Measurements from ENCODE around the gene SNTG2.

Gene SNTG2

DNA sequence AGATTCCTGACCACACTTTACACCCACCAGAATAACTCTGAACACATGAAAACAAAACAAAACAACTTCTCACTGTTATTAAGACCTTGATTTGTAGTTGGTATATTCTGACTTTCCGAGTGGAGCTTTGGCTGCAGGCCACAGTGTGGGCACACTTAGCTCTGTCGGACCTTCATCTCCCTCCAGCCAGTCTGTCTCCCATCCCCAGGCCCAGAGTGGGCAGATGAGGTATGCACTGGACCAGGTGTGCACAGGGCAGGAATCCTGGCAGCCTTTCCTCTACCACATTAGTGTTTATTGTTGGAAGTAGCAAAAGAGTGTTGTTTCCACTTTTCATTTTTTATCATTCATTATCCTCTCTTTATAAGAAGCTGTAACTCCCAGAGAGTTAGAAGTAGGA lies 243.2 kb downstream of the SNTG2 start:
- Histone ChIP-seq H2AFZ (ENCODE audit: low read length) (no peak overlapping the region), H3K79me1 (ENCODE audit: low read depth, low read length) (no peaks in the 10 kb centered on the region), H3K18ac (ENCODE audit: low read length) (no peak overlapping the region), H3K4ac (ENCODE audit: low read length) (no peak overlapping the region), H3K23ac (ENCODE audit: low read depth, low read length, poor library complexity) (no peak overlapping the region), H2BK12ac (ENCODE audit: low read length) (no peak overlapping the region), H3K27me3 (ENCODE audit: control insufficient read depth in 3 of 3, insufficient read depth in 3 of 3, low read depth in 1 of 3, low read length in 3 of 3) (no peaks in the 10 kb centered on the region), H3K27ac (replicated peaks; ENCODE audit: low read length) (no peak overlapping the region), H2BK15ac (ENCODE audit: low read length) (no peak overlapping the region), H4K91ac (ENCODE audit: low read depth, low read length, poor library complexity) (no peak overlapping the region), H3K9me3 (replicated peaks in 1 of 2; ENCODE audit: control insufficient read depth in 2 of 2, insufficient read depth in 1 of 2, low read depth in 1 of 2, low read length in 2 of 2) (peaks cover 0 to 2% of the 10 kb centered on the region in 2 donors), H3K4me3 (ENCODE audit: low read length in 2 of 2) (no peak overlapping the region), H3K36me3 (replicated peaks in 1 of 2; ENCODE audit: control insufficient read depth in 2 of 2, insufficient read depth in 2 of 2, low read length in 2 of 2) (no peaks in the 10 kb centered on the region), H2BK120ac (ENCODE audit: low read depth, low read length) (no peak overlapping the region), H3K4me1 (ENCODE audit: control insufficient read depth in 2 of 2, insufficient read depth in 1 of 2, low read depth in 1 of 2, low read length in 2 of 2) (no peaks in the 10 kb centered on the region), H3K9ac (ENCODE audit: low read depth, low read length, poor library complexity) (no peak overlapping the region), H4K8ac (ENCODE audit: low read depth, low read length) (no peak overlapping the region), H3K4me2 (ENCODE audit: insufficient read depth, low read length, poor library complexity, severe bottlenecking) (no peak overlapping the region), H2AK5ac (ENCODE audit: low read depth, low read length) (no peak overlapping the region), H3K14ac (ENCODE audit: low read length) (no peak overlapping the region), H2BK5ac (ENCODE audit: low read length) (no peak overlapping the region)
- no CpG with 5 or more reads among the region's 2 CpGs for WGBS, 2 donors (ENCODE audit: extremely low coverage in 2 of 2, insufficient read length in 2 of 2, insufficient replicate concordance in 1 of 2)
- DNase-seq (ENCODE audit: low spot score), result no peak

DNA sequence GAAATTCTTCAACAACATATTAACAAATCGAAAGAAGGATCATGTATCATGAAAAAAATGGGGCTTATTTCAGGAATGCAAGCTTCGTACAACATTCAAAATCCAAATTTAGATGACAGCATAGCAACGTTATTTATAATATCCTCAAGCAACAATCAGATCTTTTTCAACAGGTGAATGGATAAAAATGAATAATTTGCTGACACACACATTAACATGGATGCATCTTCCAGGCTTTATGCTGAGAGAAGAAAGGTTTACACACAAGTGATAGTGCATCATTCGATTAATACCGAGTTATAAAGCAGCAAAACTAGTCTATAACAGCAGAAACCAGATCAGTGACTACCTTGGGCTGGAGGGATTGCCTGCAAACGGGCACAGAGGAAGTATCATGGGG lies 253.1 kb downstream of the SNTG2 start:
- no peak overlapping the region for H3K23ac ChIP-seq (ENCODE audit: low read depth, low read length, poor library complexity)
- no CpG with 5 or more reads among the region's 6 CpGs for WGBS, 2 donors (ENCODE audit: extremely low coverage in 2 of 2, insufficient read length in 2 of 2, insufficient replicate concordance in 1 of 2)
- no peaks in the 10 kb centered on the region for H3K79me1 ChIP-seq (ENCODE audit: low read depth, low read length)
- no peak overlapping the region for H3K4ac ChIP-seq (ENCODE audit: low read length)
- H3K4me3 ChIP-seq (ENCODE audit: low read length in 2 of 2), result no peak overlapping the region
- H3K36me3 ChIP-seq (replicated peaks in 1 of 2; ENCODE audit: control insufficient read depth in 2 of 2, insufficient read depth in 2 of 2, low read length in 2 of 2), result no peaks in the 10 kb centered on the region
- no peak overlapping the region for H2BK5ac ChIP-seq (ENCODE audit: low read length)
- no peak overlapping the region for H3K4me2 ChIP-seq (ENCODE audit: insufficient read depth, low read length, poor library complexity, severe bottlenecking)
- no peak overlapping the region for H2AFZ ChIP-seq (ENCODE audit: low read length)
- no peaks in the 10 kb centered on the region for H3K27me3 ChIP-seq (ENCODE audit: control insufficient read depth in 3 of 3, insufficient read depth in 3 of 3, low read depth in 1 of 3, low read length in 3 of 3)
- H3K4me1 ChIP-seq (ENCODE audit: control insufficient read depth in 2 of 2, insufficient read depth in 1 of 2, low read depth in 1 of 2, low read length in 2 of 2), result no peaks in the 10 kb centered on the region
- H3K9ac ChIP-seq (ENCODE audit: low read depth, low read length, poor library complexity), result no peak overlapping the region
- no peak overlapping the region for H3K14ac ChIP-seq (ENCODE audit: low read length)
- no peak overlapping the region for H2AK5ac ChIP-seq (ENCODE audit: low read depth, low read length)
- no peak overlapping the region for H3K27ac ChIP-seq (replicated peaks; ENCODE audit: low read length)
- no peak overlapping the region for H2BK15ac ChIP-seq (ENCODE audit: low read length)
- no peak overlapping the region for H2BK12ac ChIP-seq (ENCODE audit: low read length)
- no peak for DNase-seq (ENCODE audit: low spot score)
- H4K91ac ChIP-seq (ENCODE audit: low read depth, low read length, poor library complexity), result no peak overlapping the region
- no peaks in the 10 kb centered on the region for H3K9me3 ChIP-seq (replicated peaks in 1 of 2; ENCODE audit: control insufficient read depth in 2 of 2, insufficient read depth in 1 of 2, low read depth in 1 of 2, low read length in 2 of 2)
- H4K8ac ChIP-seq (ENCODE audit: low read depth, low read length), result no peak overlapping the region
- H2BK120ac ChIP-seq (ENCODE audit: low read depth, low read length), result no peak overlapping the region
- no peak overlapping the region for H3K18ac ChIP-seq (ENCODE audit: low read length)

DNA sequence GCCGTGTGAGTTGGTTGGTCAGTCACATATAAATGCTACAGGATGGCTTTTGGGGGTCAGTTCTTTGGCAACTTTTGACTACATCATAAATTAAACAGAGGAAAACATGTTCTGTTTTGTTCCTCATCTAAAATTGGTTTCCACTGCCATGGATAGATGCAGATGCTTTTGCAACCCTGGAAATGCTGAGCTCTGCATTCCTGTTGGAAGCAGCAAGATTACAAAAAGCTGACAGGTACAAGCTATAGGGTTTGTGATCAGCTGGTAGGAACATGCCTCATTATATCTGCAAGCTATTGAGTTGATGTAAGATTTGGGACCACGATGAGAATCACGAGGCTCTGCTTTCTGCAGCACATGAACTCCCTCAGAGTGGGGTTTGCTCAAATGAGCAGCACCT lies 255.2 kb downstream of the SNTG2 start:
- DNase-seq (ENCODE audit: low spot score), result no peak
- Histone ChIP-seq H3K18ac (ENCODE audit: low read length) (no peak overlapping the region), H3K27me3 (ENCODE audit: control insufficient read depth in 3 of 3, insufficient read depth in 3 of 3, low read depth in 1 of 3, low read length in 3 of 3) (no peaks in the 10 kb centered on the region)

DNA sequence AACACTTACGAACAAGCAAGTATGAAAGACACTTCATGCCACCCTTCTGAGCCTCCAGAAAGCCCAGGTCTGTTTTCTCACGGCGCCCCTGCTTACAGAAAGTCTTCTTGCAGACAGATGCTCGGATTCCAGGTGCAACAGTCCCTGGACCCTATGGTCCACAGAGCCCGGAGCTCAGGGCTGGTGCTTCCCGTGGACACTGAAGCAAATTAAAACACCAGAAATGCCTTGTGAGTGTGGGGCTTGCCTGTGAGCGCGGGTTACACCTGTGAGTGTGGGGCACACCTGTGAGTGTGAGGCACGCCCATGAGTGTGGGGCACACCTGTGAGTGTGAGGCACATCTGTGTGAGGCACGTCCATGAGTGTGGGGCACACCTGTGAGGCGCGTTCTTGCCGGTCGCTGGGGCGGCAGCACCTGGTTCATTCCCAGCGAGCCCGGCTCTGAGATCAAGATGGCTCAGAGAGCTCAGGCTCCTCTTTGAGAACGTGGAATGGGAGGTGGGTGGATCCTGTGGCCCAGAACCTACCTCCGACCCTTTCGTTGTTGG lies 257.4 kb downstream of the SNTG2 start:
- H2BK15ac ChIP-seq (ENCODE audit: low read length), result no peak overlapping the region
- H3K4me3 ChIP-seq (ENCODE audit: low read length in 2 of 2), result no peak overlapping the region
- no peak overlapping the region for H2BK12ac ChIP-seq (ENCODE audit: low read length)
- no peak overlapping the region for H2BK5ac ChIP-seq (ENCODE audit: low read length)
- no peak overlapping the region for H2BK120ac ChIP-seq (ENCODE audit: low read depth, low read length)
- no peak overlapping the region for H3K4me2 ChIP-seq (ENCODE audit: insufficient read depth, low read length, poor library complexity, severe bottlenecking)
- peak overlapping the region; percentile 26 for H4K8ac ChIP-seq (ENCODE audit: low read depth, low read length)
- H3K9me3 ChIP-seq (replicated peaks in 1 of 2; ENCODE audit: control insufficient read depth in 2 of 2, insufficient read depth in 1 of 2, low read depth in 1 of 2, low read length in 2 of 2), result peaks cover 0 to 3% of the 10 kb centered on the region in 2 donors
- WGBS, 2 donors (ENCODE audit: extremely low coverage in 2 of 2, insufficient read length in 2 of 2, insufficient replicate concordance in 1 of 2), result no CpG with 5 or more reads among the region's 20 CpGs
- DNase-seq (ENCODE audit: low spot score), result no peak
- H3K23ac ChIP-seq (ENCODE audit: low read depth, low read length, poor library complexity), result no peak overlapping the region
- H3K27me3 ChIP-seq (ENCODE audit: control insufficient read depth in 3 of 3, insufficient read depth in 3 of 3, low read depth in 1 of 3, low read length in 3 of 3), result no peaks in the 10 kb centered on the region
- no peak overlapping the region for H4K91ac ChIP-seq (ENCODE audit: low read depth, low read length, poor library complexity)
- no peak overlapping the region for H3K4ac ChIP-seq (ENCODE audit: low read length)
- no peak overlapping the region for H3K14ac ChIP-seq (ENCODE audit: low read length)
- H3K18ac ChIP-seq (ENCODE audit: low read length), result peak overlapping the region; percentile 25
- no peaks in the 10 kb centered on the region for H3K4me1 ChIP-seq (ENCODE audit: control insufficient read depth in 2 of 2, insufficient read depth in 1 of 2, low read depth in 1 of 2, low read length in 2 of 2)
- peaks cover 0 to 2% of the 10 kb centered on the region in 2 donors for H3K36me3 ChIP-seq (replicated peaks in 1 of 2; ENCODE audit: control insufficient read depth in 2 of 2, insufficient read depth in 2 of 2, low read length in 2 of 2)
- no peak overlapping the region for H2AFZ ChIP-seq (ENCODE audit: low read length)
- H3K79me1 ChIP-seq (ENCODE audit: low read depth, low read length), result no peaks in the 10 kb centered on the region
- H3K9ac ChIP-seq (ENCODE audit: low read depth, low read length, poor library complexity), result no peak overlapping the region
- no peak overlapping the region for H3K27ac ChIP-seq (replicated peaks; ENCODE audit: low read length)
- H2AK5ac ChIP-seq (ENCODE audit: low read depth, low read length), result no peak overlapping the region

More for the DNA sequence above, 255.2 kb downstream of the SNTG2 start:
- Histone ChIP-seq H3K4ac (ENCODE audit: low read length) (no peak overlapping the region), H3K23ac (ENCODE audit: low read depth, low read length, poor library complexity) (no peak overlapping the region), H3K4me3 (ENCODE audit: low read length in 2 of 2) (no peak overlapping the region), H3K9me3 (replicated peaks in 1 of 2; ENCODE audit: control insufficient read depth in 2 of 2, insufficient read depth in 1 of 2, low read depth in 1 of 2, low read length in 2 of 2) (no peaks in the 10 kb centered on the region), H3K4me2 (ENCODE audit: insufficient read depth, low read length, poor library complexity, severe bottlenecking) (no peak overlapping the region), H3K36me3 (replicated peaks in 1 of 2; ENCODE audit: control insufficient read depth in 2 of 2, insufficient read depth in 2 of 2, low read length in 2 of 2) (peaks cover 0 to 2% of the 10 kb centered on the region in 2 donors), H4K91ac (ENCODE audit: low read depth, low read length, poor library complexity) (no peak overlapping the region), H2BK15ac (ENCODE audit: low read length) (no peak overlapping the region), H2BK120ac (ENCODE audit: low read depth, low read length) (no peak overlapping the region), H3K4me1 (ENCODE audit: control insufficient read depth in 2 of 2, insufficient read depth in 1 of 2, low read depth in 1 of 2, low read length in 2 of 2) (no peaks in the 10 kb centered on the region), H2AK5ac (ENCODE audit: low read depth, low read length) (no peak overlapping the region), H3K14ac (ENCODE audit: low read length) (no peak overlapping the region), H3K79me1 (ENCODE audit: low read depth, low read length) (no peaks in the 10 kb centered on the region), H2BK5ac (ENCODE audit: low read length) (no peak overlapping the region), H4K8ac (ENCODE audit: low read depth, low read length) (no peak overlapping the region), H2AFZ (ENCODE audit: low read length) (no peak overlapping the region), H3K27ac (replicated peaks; ENCODE audit: low read length) (no peak overlapping the region), H3K9ac (ENCODE audit: low read depth, low read length, poor library complexity) (no peak overlapping the region), H2BK12ac (ENCODE audit: low read length) (no peak overlapping the region)
- WGBS, 2 donors (ENCODE audit: extremely low coverage in 2 of 2, insufficient read length in 2 of 2, insufficient replicate concordance in 1 of 2), result no CpG with 5 or more reads among the region's 3 CpGs
